HepG2 (cell line): Measurements from ENCODE around the gene TPPP2.

ENCODE experiments used
- BORCS8-MEF2B ChIP-seq: sonication (generic); formaldehyde crosslinking; IDR thresholded peaks from 2 replicates; pipeline ENCODE4 v1.8.0; 2022; ENCODE audit warnings: mild to moderate bottlenecking, missing genetic modification reagents
- POLR2A ChIP-seq, 2 experiments: IDR thresholded peaks; 2 replicates each; pipeline ENCODE4 v1.6.1; 2011; ENCODE audit warnings: low read depth in 2 of 2, low read length in 2 of 2, mild to moderate bottlenecking in 1 of 2, moderate library complexity in 1 of 2; ENCODE audit not compliant: insufficient read depth in 1 of 2
- SETDB1 ChIP-seq: sonication (generic); formaldehyde crosslinking; IDR thresholded peaks from 2 replicates; pipeline ENCODE4 v1.5.1; 2020; ENCODE audit warnings: missing genetic modification reagents, mild to moderate bottlenecking, borderline replicate concordance
- STAT5B ChIP-seq: sonication (generic); formaldehyde crosslinking; IDR thresholded peaks from 2 replicates; pipeline ENCODE4 v1.4.0; 2020; ENCODE audit warnings: missing genetic modification reagents
- TF ChIP-seq, protein P1 (sequence below), 2 experiments: IDR thresholded peaks; 2 replicates each; pipeline ENCODE4 v1.6.1; 2011 to 2012; ENCODE audit warnings: low read length in 2 of 2, borderline replicate concordance in 1 of 2, low read depth in 1 of 2, mild to moderate bottlenecking in 1 of 2, moderate library complexity in 1 of 2
- TF ChIP-seq, protein P2 (sequence below): IDR thresholded peaks from 2 replicates; pipeline ENCODE4 v1.6.1; 2016
- TF ChIP-seq, protein P3 (sequence below): sonication (generic); formaldehyde crosslinking; IDR thresholded peaks from 2 replicates; pipeline ENCODE4 v1.5.1; 2020; ENCODE audit warnings: mild to moderate bottlenecking, missing genetic modification reagents, moderate library complexity

DNA sequence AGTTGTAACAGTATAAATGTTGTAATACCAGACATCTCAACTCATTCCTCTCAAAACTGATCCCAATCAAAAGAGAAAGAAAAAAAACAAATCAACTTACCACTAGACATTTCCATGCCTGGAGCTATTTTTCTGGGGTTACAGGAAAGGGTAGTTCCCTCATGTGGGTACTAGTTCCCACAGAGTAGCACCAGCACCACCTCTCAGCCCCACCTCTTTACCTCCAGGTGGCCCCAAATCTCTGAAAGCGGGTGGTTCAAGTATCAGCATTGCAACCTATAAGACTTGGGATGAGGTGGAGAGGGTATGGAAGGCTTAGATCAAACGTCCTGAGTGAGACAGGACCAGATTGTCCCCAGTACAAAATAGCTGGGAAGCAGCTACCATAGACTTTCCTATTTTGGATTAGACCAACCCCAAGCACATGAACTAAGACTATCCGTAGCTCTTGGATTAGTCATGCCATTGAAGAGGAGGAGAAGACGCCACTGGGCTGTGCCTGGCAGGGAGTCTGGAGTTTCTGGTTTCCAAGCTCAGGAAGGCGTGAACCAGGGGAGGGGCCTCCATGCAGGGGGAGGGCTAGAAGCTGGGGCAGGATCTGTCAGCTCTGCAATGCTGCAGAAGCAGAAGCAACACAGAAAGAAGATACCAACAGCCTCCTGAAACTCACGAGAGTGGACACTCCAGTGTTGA, 31.2 kb upstream of the TPPP2 start, which contains the start of gene SLC39A2:
- TF ChIP-seq, protein P1, sequence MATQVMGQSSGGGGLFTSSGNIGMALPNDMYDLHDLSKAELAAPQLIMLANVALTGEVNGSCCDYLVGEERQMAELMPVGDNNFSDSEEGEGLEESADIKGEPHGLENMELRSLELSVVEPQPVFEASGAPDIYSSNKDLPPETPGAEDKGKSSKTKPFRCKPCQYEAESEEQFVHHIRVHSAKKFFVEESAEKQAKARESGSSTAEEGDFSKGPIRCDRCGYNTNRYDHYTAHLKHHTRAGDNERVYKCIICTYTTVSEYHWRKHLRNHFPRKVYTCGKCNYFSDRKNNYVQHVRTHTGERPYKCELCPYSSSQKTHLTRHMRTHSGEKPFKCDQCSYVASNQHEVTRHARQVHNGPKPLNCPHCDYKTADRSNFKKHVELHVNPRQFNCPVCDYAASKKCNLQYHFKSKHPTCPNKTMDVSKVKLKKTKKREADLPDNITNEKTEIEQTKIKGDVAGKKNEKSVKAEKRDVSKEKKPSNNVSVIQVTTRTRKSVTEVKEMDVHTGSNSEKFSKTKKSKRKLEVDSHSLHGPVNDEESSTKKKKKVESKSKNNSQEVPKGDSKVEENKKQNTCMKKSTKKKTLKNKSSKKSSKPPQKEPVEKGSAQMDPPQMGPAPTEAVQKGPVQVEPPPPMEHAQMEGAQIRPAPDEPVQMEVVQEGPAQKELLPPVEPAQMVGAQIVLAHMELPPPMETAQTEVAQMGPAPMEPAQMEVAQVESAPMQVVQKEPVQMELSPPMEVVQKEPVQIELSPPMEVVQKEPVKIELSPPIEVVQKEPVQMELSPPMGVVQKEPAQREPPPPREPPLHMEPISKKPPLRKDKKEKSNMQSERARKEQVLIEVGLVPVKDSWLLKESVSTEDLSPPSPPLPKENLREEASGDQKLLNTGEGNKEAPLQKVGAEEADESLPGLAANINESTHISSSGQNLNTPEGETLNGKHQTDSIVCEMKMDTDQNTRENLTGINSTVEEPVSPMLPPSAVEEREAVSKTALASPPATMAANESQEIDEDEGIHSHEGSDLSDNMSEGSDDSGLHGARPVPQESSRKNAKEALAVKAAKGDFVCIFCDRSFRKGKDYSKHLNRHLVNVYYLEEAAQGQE (IDR thresholded peaks at IDR 0.05; ENCODE audit: borderline replicate concordance in 1 of 2, low read depth in 1 of 2, low read length in 2 of 2): no peak
- TF ChIP-seq SETDB1 (no peak), BORCS8-MEF2B (CRISPR knock-in tag) (no peak), POLR2A (IDR thresholded peaks at IDR 0.05; ENCODE audit: insufficient read depth in 1 of 2, low read depth in 2 of 2, low read length in 2 of 2) (no peak), STAT5B (CRISPR knock-in tag) (no peak)
- TF ChIP-seq, protein P2, sequence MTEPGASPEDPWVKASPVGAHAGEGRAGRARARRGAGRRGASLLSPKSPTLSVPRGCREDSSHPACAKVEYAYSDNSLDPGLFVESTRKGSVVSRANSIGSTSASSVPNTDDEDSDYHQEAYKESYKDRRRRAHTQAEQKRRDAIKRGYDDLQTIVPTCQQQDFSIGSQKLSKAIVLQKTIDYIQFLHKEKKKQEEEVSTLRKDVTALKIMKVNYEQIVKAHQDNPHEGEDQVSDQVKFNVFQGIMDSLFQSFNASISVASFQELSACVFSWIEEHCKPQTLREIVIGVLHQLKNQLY (CRISPR knock-in tag): no peak
- TF ChIP-seq, protein P3, sequence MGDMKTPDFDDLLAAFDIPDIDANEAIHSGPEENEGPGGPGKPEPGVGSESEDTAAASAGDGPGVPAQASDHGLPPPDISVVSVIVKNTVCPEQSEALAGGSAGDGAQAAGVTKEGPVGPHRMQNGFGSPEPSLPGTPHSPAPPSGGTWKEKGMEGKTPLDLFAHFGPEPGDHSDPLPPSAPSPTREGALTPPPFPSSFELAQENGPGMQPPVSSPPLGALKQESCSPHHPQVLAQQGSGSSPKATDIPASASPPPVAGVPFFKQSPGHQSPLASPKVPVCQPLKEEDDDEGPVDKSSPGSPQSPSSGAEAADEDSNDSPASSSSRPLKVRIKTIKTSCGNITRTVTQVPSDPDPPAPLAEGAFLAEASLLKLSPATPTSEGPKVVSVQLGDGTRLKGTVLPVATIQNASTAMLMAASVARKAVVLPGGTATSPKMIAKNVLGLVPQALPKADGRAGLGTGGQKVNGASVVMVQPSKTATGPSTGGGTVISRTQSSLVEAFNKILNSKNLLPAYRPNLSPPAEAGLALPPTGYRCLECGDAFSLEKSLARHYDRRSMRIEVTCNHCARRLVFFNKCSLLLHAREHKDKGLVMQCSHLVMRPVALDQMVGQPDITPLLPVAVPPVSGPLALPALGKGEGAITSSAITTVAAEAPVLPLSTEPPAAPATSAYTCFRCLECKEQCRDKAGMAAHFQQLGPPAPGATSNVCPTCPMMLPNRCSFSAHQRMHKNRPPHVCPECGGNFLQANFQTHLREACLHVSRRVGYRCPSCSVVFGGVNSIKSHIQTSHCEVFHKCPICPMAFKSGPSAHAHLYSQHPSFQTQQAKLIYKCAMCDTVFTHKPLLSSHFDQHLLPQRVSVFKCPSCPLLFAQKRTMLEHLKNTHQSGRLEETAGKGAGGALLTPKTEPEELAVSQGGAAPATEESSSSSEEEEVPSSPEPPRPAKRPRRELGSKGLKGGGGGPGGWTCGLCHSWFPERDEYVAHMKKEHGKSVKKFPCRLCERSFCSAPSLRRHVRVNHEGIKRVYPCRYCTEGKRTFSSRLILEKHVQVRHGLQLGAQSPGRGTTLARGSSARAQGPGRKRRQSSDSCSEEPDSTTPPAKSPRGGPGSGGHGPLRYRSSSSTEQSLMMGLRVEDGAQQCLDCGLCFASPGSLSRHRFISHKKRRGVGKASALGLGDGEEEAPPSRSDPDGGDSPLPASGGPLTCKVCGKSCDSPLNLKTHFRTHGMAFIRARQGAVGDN (CRISPR knock-in tag): no peak
